Measurements from ENCODE around the gene PRODH2. TPM values are rescaled to one million over a fixed set of nuclear protein-coding genes. Genes with fewer than 3 reads are reported as not detected.
"Not testable (repeated sequence)": the region's sequence is repeated elsewhere in the genome, so short reads cannot be mapped to it uniquely, and the experiment has no call there.

PRODH2 gene
- total RNA-seq, 2 donors from 2014 or later = not detected

GRCh38 chr19:35797663-35798062 lies 15.0 kb downstream of the PRODH2 start:
- H3K36me3 Mint-ChIP-seq (ENCODE audit: low read depth) = no peaks in the 10 kb centered on the region
- H3K27me3 Mint-ChIP-seq = peaks cover 34% of the 10 kb centered on the region
- no peak overlapping the region for H3K4me3 Mint-ChIP-seq
- DNase-seq (no peak), ATAC-seq (no peak)
- no peaks in the 10 kb centered on the region for H3K9me3 ChIP-seq (ENCODE audit: control insufficient read depth, low read length, poor library complexity, severe bottlenecking)
- peaks cover 9% of the 10 kb centered on the region for H3K4me1 Mint-ChIP-seq
- H3K27ac Mint-ChIP-seq = no peak overlapping the region

DNA sequence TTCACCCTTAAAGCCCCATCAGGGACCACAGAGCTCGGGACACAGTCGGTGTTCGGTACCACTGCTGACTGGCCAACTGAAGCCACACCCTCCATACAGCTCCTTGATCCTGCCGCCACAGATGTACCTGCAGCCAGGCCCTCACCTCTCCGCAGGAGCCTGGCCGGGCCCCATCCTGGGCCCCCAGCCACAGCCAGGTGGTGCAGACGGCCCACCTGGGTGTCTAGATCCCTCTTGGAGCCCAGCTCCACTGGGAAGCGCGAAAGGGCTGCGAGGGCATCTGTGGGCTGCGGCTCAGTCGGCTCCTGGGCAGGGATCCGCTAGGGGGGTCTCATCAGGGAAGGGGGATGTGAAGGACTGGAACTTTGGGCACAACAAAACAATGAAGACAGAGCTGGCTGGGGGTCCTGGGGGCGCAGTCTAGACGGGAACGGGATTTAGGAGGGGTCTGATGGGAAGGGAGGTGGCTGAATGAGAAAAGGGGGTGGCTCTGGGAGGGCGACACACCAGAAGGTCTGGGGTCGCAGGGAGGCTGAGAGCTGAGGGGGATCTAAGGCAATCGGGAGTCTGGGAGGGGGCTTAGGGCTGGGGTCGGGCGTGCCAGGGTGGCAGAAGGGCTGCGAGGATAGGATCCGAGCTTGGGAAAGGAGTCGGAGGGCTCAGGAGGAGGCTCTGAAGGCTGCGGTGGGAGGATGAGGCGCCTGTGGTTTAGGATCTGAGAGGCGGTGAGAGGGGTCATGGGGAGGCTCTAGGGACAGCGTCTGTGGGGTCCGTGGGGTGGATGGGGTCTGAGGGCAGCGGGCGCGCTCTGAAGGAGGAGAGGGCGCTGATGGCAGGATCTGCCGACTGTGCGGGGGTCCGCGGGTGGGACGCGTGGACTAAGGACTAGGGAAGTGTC lies 15.8 kb downstream of the PRODH2 start:
- no peak for DNase-seq
- H3K4me1 Mint-ChIP-seq = peaks cover 9% of the 10 kb centered on the region
- no peaks in the 10 kb centered on the region for H3K9me3 ChIP-seq (ENCODE audit: control insufficient read depth, low read length, poor library complexity, severe bottlenecking)
- peak overlapping the region; percentile 25 for H3K4me3 Mint-ChIP-seq
- ATAC-seq = no peak
- no peaks in the 10 kb centered on the region for H3K36me3 Mint-ChIP-seq (ENCODE audit: low read depth)
- H3K27ac Mint-ChIP-seq = no peak overlapping the region
- peaks cover 39% of the 10 kb centered on the region for H3K27me3 Mint-ChIP-seq

GRCh38 chr19:35795564-35795963 lies 17.1 kb downstream of the PRODH2 start:
- not testable (repeated sequence) for H3K36me3 Mint-ChIP-seq (ENCODE audit: low read depth); DNase-seq

DNA sequence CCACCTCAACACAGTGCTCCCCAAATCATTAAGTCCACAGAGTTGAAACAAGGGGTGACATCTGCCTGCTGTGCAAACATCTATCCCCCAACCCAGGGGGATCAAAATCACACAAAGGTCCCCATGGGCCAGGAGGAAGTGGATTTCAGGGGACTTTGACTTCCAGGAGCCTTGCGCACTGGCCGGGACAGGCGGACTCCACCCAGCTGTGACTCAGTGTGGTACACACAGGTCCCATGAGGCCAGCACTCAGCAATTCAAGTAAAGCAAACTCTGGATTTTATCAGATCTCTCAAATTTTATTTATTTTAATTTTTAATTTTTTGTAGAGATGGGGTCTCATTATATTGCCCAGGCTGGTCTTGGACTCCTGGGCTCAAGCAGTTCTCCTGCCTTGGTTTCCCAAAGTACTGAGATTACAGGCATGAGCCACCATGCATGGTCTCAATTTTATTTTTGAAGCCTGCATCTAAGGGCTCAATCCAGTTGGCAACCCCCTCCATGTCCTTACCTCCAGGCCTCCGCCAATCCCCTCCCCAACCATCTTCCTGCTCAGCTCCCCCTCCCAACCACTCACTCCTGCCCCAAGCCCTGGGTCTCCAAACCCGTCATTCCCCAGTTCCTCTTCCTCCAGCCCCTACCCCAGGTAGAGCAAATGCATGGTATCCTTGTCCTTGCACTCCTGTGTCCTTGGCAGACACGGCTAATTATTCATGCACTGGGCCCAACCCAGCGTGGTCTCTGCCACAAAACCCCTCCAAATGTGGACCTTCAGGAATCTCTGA lies 19.1 kb downstream of the PRODH2 start:
- Mint-ChIP-seq H3K4me3 (no peak overlapping the region), H3K4me1 (peaks cover 7% of the 10 kb centered on the region), H3K27ac (no peak overlapping the region), H3K27me3 (peaks cover 34% of the 10 kb centered on the region), H3K36me3 (ENCODE audit: low read depth) (no peaks in the 10 kb centered on the region)
- H3K9me3 ChIP-seq (ENCODE audit: control insufficient read depth, low read length, poor library complexity, severe bottlenecking) = no peaks in the 10 kb centered on the region
- DNase-seq (no peak), ATAC-seq (no peak)

More at GRCh38 chr19:35795564-35795963, 17.1 kb downstream of the PRODH2 start:
- H3K4me3 Mint-ChIP-seq; ATAC-seq; H3K9me3 ChIP-seq (ENCODE audit: control insufficient read depth, low read length, poor library complexity, severe bottlenecking); H3K4me1 Mint-ChIP-seq; H3K27ac Mint-ChIP-seq: not testable (repeated sequence)
- H3K27me3 Mint-ChIP-seq = peaks cover 39% of the 10 kb centered on the region

DNA sequence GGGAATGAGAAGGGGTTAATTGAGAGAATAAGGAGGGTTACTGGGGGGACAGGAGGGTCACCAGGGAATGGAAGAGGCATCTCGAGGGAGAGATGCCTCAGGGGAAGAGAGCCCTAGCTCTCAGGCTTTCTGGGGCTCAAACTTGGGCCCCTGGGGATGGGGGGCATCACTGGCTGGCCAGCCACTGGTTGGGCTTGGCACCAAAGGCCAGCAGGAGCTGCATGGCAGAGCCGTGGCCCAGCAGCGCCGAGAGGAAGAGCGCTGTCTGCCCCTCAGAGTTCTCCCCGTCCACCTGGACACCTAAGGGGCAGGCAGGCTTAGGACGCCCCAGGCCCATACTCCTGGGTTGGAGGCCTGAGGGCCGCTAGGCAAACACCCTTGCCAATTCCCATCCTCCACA lies 19.8 kb downstream of the PRODH2 start:
- ATAC-seq = no peak
- Mint-ChIP-seq H3K27me3 (peaks cover 30% of the 10 kb centered on the region), H3K4me3 (no peak overlapping the region), H3K4me1 (peaks cover 7% of the 10 kb centered on the region), H3K27ac (no peak overlapping the region), H3K36me3 (ENCODE audit: low read depth) (no peaks in the 10 kb centered on the region)
- no peaks in the 10 kb centered on the region for H3K9me3 ChIP-seq (ENCODE audit: control insufficient read depth, low read length, poor library complexity, severe bottlenecking)
- no peak for DNase-seq

DNA sequence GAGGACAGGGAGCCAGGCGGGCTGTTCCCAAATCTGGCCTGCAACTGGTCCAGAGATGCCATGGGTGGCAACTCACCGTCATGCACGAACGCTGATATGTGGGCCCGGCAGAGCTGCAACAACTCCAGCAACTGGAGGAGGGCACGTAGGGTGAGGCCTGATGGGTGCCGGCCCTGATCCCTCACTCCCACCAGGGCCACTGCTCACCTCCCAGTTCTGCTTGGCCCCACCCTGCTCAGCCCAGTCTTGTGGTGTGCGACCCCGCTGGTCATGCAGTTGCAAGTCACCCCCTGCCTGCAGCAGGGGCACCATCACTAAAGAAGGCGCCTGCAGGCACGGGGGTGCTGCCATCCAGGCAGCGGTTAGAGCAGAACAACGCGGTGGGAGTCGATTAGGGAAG lies 20.3 kb downstream of the PRODH2 start:
- Mint-ChIP-seq H3K36me3 (ENCODE audit: low read depth) (no peaks in the 10 kb centered on the region), H3K4me1 (peaks cover 7% of the 10 kb centered on the region), H3K27me3 (peaks cover 27% of the 10 kb centered on the region), H3K27ac (no peak overlapping the region), H3K4me3 (no peak overlapping the region)
- ATAC-seq (no peak), DNase-seq (no peak)
- H3K9me3 ChIP-seq (ENCODE audit: control insufficient read depth, low read length, poor library complexity, severe bottlenecking) = no peaks in the 10 kb centered on the region

DNA sequence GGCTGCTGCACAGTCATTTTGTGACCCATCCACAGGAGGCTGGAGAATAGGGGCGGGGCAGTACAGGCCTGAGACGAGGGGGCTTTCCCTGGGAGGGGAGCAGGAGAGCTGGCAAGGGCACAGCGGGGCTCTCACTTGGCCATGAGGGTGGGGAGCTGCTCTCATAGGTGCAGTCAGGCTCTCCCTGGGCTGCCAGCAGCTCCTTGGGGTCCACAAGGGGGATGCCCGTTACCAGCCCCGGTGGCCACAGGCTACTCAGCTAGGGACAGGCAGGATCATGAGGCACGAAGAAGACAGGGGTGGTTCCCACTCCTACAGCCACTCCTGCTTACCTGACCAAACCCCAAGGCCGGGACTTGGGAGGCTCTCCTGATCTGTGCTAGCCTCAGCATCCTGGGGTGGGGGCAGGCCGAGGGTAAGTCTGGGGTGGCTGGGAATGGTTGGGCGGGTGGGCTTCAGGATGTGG lies 20.8 kb downstream of the PRODH2 start:
- Mint-ChIP-seq H3K27ac (no peak overlapping the region), H3K27me3 (peaks cover 23% of the 10 kb centered on the region), H3K4me3 (no peak overlapping the region), H3K36me3 (ENCODE audit: low read depth) (no peaks in the 10 kb centered on the region), H3K4me1 (peaks cover 3% of the 10 kb centered on the region)
- DNase-seq (no peak), ATAC-seq (no peak)
- H3K9me3 ChIP-seq (ENCODE audit: control insufficient read depth, low read length, poor library complexity, severe bottlenecking) = no peaks in the 10 kb centered on the region

DNA sequence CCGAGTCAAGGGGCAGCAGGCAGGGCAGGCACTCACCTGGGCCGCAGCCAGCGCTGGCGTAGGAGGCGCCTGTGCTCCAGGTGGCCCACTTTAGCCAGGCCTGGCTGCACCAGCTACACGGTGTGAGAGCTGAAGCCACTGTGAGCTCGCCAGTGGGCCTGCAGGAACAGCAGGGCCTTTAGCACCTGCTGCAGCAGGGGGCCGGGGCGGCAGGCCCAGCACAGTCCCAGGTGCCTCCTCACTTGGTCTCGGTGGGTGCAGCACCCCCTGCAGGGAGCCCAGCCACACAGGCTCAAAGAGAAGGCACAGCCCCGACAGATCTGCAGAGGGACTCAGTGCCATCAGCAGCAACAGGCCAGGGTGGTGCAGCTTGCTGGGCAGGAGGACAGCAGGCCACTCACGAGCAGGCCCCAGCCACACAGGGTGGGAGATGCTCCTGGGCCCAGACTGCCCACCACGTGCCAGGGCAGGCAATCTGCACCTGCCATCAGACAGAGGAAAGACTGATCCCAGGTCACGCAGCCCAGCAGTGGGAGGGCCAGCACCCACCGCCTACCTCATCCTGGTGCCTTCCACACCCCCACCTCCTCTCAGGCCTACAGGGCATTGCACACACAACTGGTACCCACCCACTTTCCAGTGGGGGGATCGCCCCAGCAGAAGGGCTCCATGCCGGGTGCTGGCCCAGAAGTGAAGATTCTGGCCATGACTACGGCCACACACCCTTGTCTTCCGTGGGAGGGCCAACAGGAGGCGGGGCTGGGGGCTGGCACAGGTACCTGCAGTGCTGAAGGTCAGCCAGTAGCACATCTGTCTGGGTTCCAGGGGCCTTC lies 21.4 kb downstream of the PRODH2 start:
- Mint-ChIP-seq H3K27ac (no peak overlapping the region), H3K36me3 (ENCODE audit: low read depth) (no peaks in the 10 kb centered on the region), H3K27me3 (peaks cover 16% of the 10 kb centered on the region), H3K4me3 (no peak overlapping the region), H3K4me1 (peaks cover 2% of the 10 kb centered on the region)
- ATAC-seq (no peak), DNase-seq (no peak)
- no peaks in the 10 kb centered on the region for H3K9me3 ChIP-seq (ENCODE audit: control insufficient read depth, low read length, poor library complexity, severe bottlenecking)

DNA sequence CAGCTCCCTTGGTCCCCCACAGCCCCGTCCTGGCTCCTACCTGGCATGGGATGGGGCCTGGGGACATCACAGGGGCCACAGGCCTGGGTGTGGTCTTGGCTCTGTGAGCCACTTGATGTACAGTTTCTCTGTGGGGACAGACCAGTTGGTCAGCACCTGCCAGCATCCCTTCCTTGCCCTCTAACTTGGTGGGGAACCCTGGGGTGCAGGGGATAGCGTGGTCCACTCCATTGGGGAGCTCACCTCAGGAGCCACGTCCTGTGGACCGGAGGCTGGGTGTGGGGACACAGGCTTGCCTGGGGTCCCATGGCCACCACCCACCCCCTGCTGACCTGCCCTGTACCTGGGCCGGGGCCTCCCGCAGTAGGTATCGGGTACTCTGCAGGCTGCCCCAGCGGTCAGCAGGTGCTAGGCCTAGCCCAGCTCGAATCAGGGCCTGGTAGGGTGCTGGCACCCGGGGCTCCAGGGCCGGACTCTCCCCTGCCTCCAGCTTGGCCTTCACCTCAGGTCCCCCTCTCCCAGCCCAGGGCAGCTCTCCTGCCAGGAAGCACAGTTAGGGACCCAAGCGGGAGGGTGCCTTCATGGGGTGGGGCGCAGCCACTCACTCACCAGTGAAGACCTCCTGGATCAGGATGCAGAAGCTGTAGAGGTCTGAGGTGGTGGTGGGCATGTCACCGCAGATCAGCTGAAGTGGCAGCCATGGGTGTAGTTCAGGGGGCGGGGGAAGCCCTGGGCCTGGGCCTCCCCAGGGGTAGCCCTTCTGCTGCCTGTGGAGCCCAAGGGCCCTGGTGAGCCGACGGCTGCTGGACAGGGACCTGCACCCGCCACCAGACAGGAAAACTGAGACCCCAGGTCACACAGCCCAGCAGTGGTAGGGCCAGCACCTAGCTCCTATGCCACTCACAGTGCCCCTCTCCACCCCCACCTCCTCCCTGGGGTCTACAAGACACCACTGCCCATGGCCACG lies 22.4 kb downstream of the PRODH2 start:
- peaks cover 12% of the 10 kb centered on the region for H3K27me3 Mint-ChIP-seq
- H3K9me3 ChIP-seq (ENCODE audit: control insufficient read depth, low read length, poor library complexity, severe bottlenecking) = no peaks in the 10 kb centered on the region
- no peak for DNase-seq
- H3K27ac Mint-ChIP-seq = no peak overlapping the region
- no peak for ATAC-seq
- H3K36me3 Mint-ChIP-seq (ENCODE audit: low read depth) = no peaks in the 10 kb centered on the region
- H3K4me3 Mint-ChIP-seq = no peak overlapping the region
- peaks cover 2% of the 10 kb centered on the region for H3K4me1 Mint-ChIP-seq

DNA sequence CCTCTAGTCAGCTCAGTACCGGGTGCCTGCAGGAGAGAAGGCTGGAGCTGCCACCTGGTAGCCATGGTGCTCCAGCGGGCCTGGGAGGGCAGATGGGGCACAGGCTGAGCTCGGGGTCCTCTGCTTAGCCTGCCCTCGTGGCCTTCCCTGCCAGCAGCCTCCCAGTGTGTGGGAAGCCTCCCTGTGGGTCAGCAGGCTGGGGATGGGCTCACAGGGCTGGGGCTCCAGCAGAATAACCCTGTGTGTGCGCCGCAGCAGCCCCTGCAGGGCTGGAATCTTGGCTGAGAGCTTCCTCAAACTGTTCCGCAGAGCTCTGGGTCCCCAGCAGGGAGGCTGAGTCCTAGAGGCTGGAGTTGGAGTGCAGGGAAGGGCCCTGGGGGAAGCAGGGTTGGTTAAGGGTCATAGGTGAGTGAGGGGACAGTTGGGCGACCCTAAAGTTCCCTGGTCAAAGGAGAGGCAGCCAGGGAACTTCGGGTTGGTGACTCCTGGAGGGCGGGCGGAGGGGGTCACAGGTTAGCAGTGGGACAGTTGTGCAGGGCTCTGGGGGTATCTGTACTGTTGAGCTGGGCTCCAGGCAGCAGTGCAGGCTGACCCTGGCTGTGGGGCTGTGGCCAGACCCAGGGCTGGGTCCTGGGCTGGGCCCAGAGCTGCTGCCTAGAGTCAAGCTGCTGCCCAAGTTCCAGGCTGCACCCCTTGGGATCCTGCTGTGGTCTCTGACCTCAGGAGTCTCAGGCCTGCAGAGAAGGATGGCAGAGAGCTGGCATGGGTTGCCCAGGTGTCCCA lies 23.3 kb downstream of the PRODH2 start:
- ATAC-seq (no peak), DNase-seq (no peak)
- no peak overlapping the region for H3K27ac Mint-ChIP-seq
- H3K27me3 Mint-ChIP-seq = peaks cover 12% of the 10 kb centered on the region
- H3K36me3 Mint-ChIP-seq (ENCODE audit: low read depth) = no peaks in the 10 kb centered on the region
- no peak overlapping the region for H3K4me3 Mint-ChIP-seq
- H3K9me3 ChIP-seq (ENCODE audit: control insufficient read depth, low read length, poor library complexity, severe bottlenecking) = no peaks in the 10 kb centered on the region
- H3K4me1 Mint-ChIP-seq = peaks cover 2% of the 10 kb centered on the region

DNA sequence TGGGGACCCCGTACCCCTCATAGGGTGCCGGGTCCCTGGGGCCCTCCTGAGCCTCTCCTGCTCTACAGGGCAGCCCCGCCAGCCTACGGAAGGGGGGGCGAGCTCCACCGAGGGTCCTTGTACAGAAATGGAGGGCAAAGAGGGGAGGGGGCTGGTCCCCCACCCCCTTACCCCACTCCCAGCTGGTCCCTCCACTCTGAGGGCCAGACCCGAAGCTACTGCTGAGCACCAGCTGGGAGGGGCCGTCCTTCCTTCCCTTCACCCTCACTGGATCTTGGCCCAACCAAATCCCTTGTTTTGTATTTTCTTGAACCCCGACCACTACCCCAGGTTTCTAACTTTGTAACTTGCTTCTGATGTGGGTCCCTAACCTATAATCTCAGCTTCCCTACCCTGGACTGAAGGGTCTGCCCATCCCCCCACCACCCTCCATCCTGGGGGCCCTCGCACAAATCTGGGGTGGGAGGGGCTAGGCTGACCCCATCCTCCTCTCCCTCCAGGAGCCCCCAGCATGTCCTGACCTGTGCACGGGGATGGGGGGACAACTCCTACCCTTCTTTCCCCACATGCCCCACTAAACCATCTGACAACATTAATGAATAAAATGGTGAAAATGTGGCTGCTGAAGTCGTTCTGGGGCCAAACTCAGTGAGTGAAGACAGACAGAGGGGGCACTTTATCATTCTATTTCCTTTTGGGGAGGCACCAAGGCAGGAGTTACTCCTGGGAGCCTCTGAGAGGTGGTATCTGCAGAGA lies 24.3 kb downstream of the PRODH2 start:
- no peak for ATAC-seq
- Mint-ChIP-seq H3K27me3 (peaks cover 6% of the 10 kb centered on the region), H3K4me3 (no peak overlapping the region), H3K27ac (no peak overlapping the region), H3K4me1 (peaks cover 2% of the 10 kb centered on the region), H3K36me3 (ENCODE audit: low read depth) (no peaks in the 10 kb centered on the region)
- no peaks in the 10 kb centered on the region for H3K9me3 ChIP-seq (ENCODE audit: control insufficient read depth, low read length, poor library complexity, severe bottlenecking)
- DNase-seq = no peak
